Spinal cord (tissue), 10 donors: ENCODE results near the gene KNDC1. TPM values are rescaled to one million over a fixed set of nuclear protein-coding genes. Genes with fewer than 3 reads are reported as not detected.

Experiments used
- DNase-seq, 6 donors: peaks; one replicate each; pipeline versions ENCODE4 v3.0.0 to v3.0.0-alpha.2; 2013 to 2015; ENCODE audit warnings: low spot score in 6 of 6, low read depth in 4 of 6
- H3K27ac ChIP-seq: one replicate; pipeline ENCODE4 v1.5.1; 2013; ENCODE audit warnings: low read depth, low read length, control low read depth
- H3K27me3 ChIP-seq: one replicate; pipeline ENCODE4 v1.6.1; 2013; ENCODE audit warnings: low read length; ENCODE audit not compliant: control insufficient read depth, insufficient read depth
- H3K36me3 ChIP-seq: one replicate; pipeline ENCODE4 v1.6.1; 2013; ENCODE audit warnings: low read length; ENCODE audit not compliant: control insufficient read depth, insufficient read depth
- H3K4me1 ChIP-seq: one replicate; pipeline ENCODE4 v1.6.1; 2013; ENCODE audit warnings: low read length; ENCODE audit not compliant: control insufficient read depth, insufficient read depth
- H3K4me3 ChIP-seq: one replicate; pipeline ENCODE4 v1.5.1; 2013; ENCODE audit warnings: low read depth, low read length, control low read depth
- H3K9me3 ChIP-seq: one replicate; pipeline ENCODE4 v1.6.1; 2013; ENCODE audit warnings: low read length; ENCODE audit not compliant: control insufficient read depth, insufficient read depth
- WGBS: methylation state at CpG from one replicate; pipeline ENCODE4 v1.1.5; 2013; ENCODE audit warnings: missing lambda C conversion rate; ENCODE audit not compliant: insufficient coverage; 5-methylcytosine and 5-hydroxymethylcytosine counted together
- polyA plus RNA-seq, 2 donors: library from polyadenylated mRNA; unstranded; fragments of 120-200 nt; gene quantifications; one replicate each; pipeline ENCODE4 v1.2.1, GENCODE V29; 2013; ENCODE audit not compliant: insufficient read length in 2 of 2
- total RNA-seq, 2 donors: library from RNA; depleted of rRNA in 1 of 2; stranded (reverse); fragments of 120-200 nt in 1 of 2; fragments of >200 nt in 1 of 2; gene quantifications; one replicate each; pipeline versions ENCODE4 v1.2.3 to v1.2.4, GENCODE V29; 2013 to 2014
- donor health status: healthy.

The KNDC1 gene
- total and polyA plus RNA-seq, 4 donors: 8.3 to 35.8 (median 23.5) TPM

GRCh38 chr10:133197786-133198185, 37.8 kb downstream of the KNDC1 start:
- 86% methylated on average over 7 of the region's 9 CpGs for WGBS
- Histone ChIP-seq H3K36me3 (peaks cover 77% of the 10 kb centered on the region), H3K27ac (no peak overlapping the region), H3K9me3 (no peaks in the 10 kb centered on the region), H3K4me3 (no peak overlapping the region), H3K4me1 (no peaks in the 10 kb centered on the region), H3K27me3 (no peaks in the 10 kb centered on the region)
- no peak for DNase-seq

- WGBS: 92% methylated on average over 26 of the region's 26 CpGs
- Histone ChIP-seq H3K27ac (no peak overlapping the region), H3K36me3 (peaks cover 81% of the 10 kb centered on the region), H3K9me3 (no peaks in the 10 kb centered on the region), H3K27me3 (no peaks in the 10 kb centered on the region), H3K4me3 (no peak overlapping the region), H3K4me1 (no peaks in the 10 kb centered on the region)
- DNase-seq: no peak
These were observed 38.2 kb downstream of the KNDC1 start for GRCh38 chr10:133198206-133198605.

GRCh38 chr10:133198621-133199487, 38.8 kb downstream of the KNDC1 start:
- no peak for DNase-seq
- no peak overlapping the region for H3K4me3 ChIP-seq
- no peak overlapping the region for H3K27ac ChIP-seq
- H3K27me3 ChIP-seq: no peaks in the 10 kb centered on the region
- peaks cover 87% of the 10 kb centered on the region for H3K36me3 ChIP-seq
- H3K4me1 ChIP-seq: no peaks in the 10 kb centered on the region
- no peaks in the 10 kb centered on the region for H3K9me3 ChIP-seq
- WGBS: 91% methylated on average over 54 of the region's 54 CpGs

GRCh38 chr10:133199488-133199885, 39.5 kb downstream of the KNDC1 start:
- Histone ChIP-seq H3K27ac (no peak overlapping the region), H3K9me3 (no peaks in the 10 kb centered on the region), H3K4me1 (no peaks in the 10 kb centered on the region), H3K27me3 (no peaks in the 10 kb centered on the region), H3K4me3 (no peak overlapping the region), H3K36me3 (peaks cover 94% of the 10 kb centered on the region)
- no peak for DNase-seq
- 92% methylated on average over 9 of the region's 13 CpGs for WGBS

- DNase-seq: no peak
- 66% methylated on average over 38 of the region's 38 CpGs for WGBS
- Histone ChIP-seq H3K27ac (no peak overlapping the region), H3K27me3 (no peaks in the 10 kb centered on the region), H3K4me3 (no peak overlapping the region), H3K36me3 (peaks cover 99% of the 10 kb centered on the region), H3K9me3 (no peaks in the 10 kb centered on the region), H3K4me1 (no peaks in the 10 kb centered on the region)
These were observed 40.1 kb downstream of the KNDC1 start for GRCh38 chr10:133199992-133200611.

- DNase-seq: no peak
- H3K27me3 ChIP-seq: no peaks in the 10 kb centered on the region
- WGBS: 93% methylated on average over 14 of the region's 15 CpGs
These were observed 40.6 kb downstream of the KNDC1 start for GRCh38 chr10:133200621-133201031.

GRCh38 chr10:133201151-133201947, 41.3 kb downstream of the KNDC1 start:
- Histone ChIP-seq H3K27me3 (no peaks in the 10 kb centered on the region), H3K36me3 (peaks cover 97% of the 10 kb centered on the region), H3K9me3 (no peaks in the 10 kb centered on the region), H3K4me3 (no peak overlapping the region), H3K4me1 (no peaks in the 10 kb centered on the region), H3K27ac (no peak overlapping the region)
- 87% methylated on average over 57 of the region's 57 CpGs for WGBS
- DNase-seq: no peak

More at GRCh38 chr10:133200621-133201031, 40.6 kb downstream of the KNDC1 start:
- H3K9me3 ChIP-seq: no peaks in the 10 kb centered on the region
- H3K27ac ChIP-seq: no peak overlapping the region
- H3K4me3 ChIP-seq: no peak overlapping the region
- no peaks in the 10 kb centered on the region for H3K4me1 ChIP-seq
- peaks cover 99% of the 10 kb centered on the region for H3K36me3 ChIP-seq

- no peak for DNase-seq
- H3K9me3 ChIP-seq: no peaks in the 10 kb centered on the region
- H3K4me3 ChIP-seq: no peak overlapping the region
- no peak overlapping the region for H3K27ac ChIP-seq
- 74% methylated on average over 29 of the region's 29 CpGs for WGBS
- H3K27me3 ChIP-seq: no peaks in the 10 kb centered on the region
- H3K36me3 ChIP-seq: peaks cover 97% of the 10 kb centered on the region
- no peaks in the 10 kb centered on the region for H3K4me1 ChIP-seq
These were observed 42.1 kb downstream of the KNDC1 start for GRCh38 chr10:133201948-133202725.
